Stimulated activated naive CD8-positive, alpha-beta T cell treated with anti-CD3 and anti-CD28 coated beads, Interleukin-15, amount 100 ng/mL, for 72 hours (primary cell): ENCODE results near the gene CRP.
"Not testable (repeated sequence)": the region's sequence is repeated elsewhere in the genome, so short reads cannot be mapped to it uniquely, and the experiment has no call there.

ENCODE experiments used
- ATAC-seq: fragments of 150-1000 bp; cut with Tn5 transposase; 2 replicates; pipeline ENCODE4 v1.10.0; 2021; ENCODE audit warnings: mild to moderate bottlenecking, moderate library complexity
- DNase-seq, 2 donors: peaks; one replicate each; pipeline ENCODE4 v3.0.0; 2021 to 2022
- H3K27ac Mint-ChIP-seq, 2 donors: one replicate each; pipeline ENCODE4 v1.8.0; 2022; ENCODE audit warnings: mild to moderate bottlenecking in 2 of 2, mixed read lengths in 2 of 2, moderate library complexity in 2 of 2
- H3K27me3 Mint-ChIP-seq: one replicate; pipeline ENCODE4 v1.8.0; 2022; ENCODE audit warnings: mixed read lengths
- H3K4me1 Mint-ChIP-seq: one replicate; pipeline ENCODE4 v1.8.0; 2022; ENCODE audit warnings: mild to moderate bottlenecking, mixed read lengths
- H3K4me3 Mint-ChIP-seq, 2 donors: one replicate each; pipeline ENCODE4 v1.8.0; 2022; ENCODE audit warnings: mild to moderate bottlenecking in 2 of 2, mixed read lengths in 2 of 2, moderate library complexity in 1 of 2
- H3K9me3 Mint-ChIP-seq, 2 donors: one replicate each; pipeline ENCODE4 v1.8.0; 2022; ENCODE audit warnings: mixed read lengths in 2 of 2

Gene CRP

GRCh38 chr1:159712080-159712479, 2.3 kb downstream of the CRP start:
- peak overlapping the region in 1 of 2 donors; percentile 84 for H3K27ac Mint-ChIP-seq

DNA sequence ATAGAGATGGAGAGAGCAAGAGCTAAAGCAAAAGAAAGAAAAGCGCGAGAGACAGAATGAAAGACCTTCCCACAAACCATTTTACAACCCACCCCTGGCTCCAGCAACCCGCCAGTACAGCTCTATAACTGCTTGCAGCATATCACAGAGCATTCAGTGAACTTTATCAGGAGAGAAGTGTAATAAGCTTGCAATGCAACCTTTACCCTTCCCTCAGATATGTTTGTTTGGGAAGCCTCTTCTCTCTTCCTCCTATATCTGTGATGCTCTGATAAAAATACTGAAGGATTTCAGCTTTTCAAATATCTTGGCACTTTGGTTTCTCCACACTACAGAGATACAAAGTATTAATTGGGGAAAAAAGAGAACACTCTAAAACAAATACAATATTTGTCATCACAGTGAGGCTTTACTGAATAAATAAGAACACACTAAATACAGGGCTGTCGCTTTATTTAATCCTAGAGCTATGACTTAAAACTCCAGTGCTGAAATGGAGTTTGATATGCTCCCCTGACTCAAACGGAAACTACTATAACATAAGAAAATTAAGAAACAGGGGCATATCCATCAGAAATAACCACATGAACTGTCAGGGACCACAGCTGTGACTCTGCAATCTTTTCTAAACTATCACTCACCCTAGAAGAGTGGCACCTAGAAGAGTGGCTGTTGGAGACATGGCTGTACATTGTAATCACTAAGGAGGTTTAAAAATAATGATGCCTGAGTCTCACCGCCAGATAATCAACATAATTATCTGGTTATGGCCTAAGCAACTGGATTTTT, 6.7 kb downstream of the CRP start:
- Mint-ChIP-seq H3K4me3 (no peak overlapping the region), H3K27me3 (no peaks in the 10 kb centered on the region), H3K9me3 (no peaks in the 10 kb centered on the region), H3K27ac (no peak overlapping the region), H3K4me1 (no peaks in the 10 kb centered on the region)
- no peak for DNase-seq
- ATAC-seq, result no peak

More at GRCh38 chr1:159712080-159712479, 2.3 kb downstream of the CRP start:
- ATAC-seq (no peak), DNase-seq (no peak)
- Mint-ChIP-seq H3K27me3 (peaks cover 3% of the 10 kb centered on the region), H3K4me1 (no peaks in the 10 kb centered on the region), H3K4me3 (no peak overlapping the region), H3K9me3 (peaks cover 0 to 2% of the 10 kb centered on the region in 2 donors)

DNA sequence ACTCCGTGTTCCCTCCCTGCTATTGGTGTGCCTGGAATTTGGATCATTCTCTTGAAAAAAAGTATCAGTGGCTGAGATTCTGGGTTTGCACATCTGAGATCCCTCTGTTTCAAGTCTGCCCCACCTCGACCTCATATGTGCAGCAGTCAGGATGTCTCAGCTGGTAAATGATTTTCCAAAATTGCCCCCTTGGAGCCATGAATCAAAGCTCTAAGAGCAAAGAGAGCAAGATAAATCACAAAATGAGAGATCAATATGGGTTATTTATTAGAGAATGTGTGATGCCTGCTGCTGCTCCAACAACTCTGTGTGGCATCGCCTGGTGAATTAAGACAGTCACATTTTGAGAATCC, 8.5 kb downstream of the CRP start:
- no peaks in the 10 kb centered on the region for H3K9me3 Mint-ChIP-seq
- H3K27me3 Mint-ChIP-seq, result no peaks in the 10 kb centered on the region
- no peak for DNase-seq
- H3K4me1 Mint-ChIP-seq, result no peaks in the 10 kb centered on the region
- no peak overlapping the region for H3K4me3 Mint-ChIP-seq
- ATAC-seq, result no peak
- no peak overlapping the region for H3K27ac Mint-ChIP-seq

GRCh38 chr1:159705251-159705903, 9.0 kb downstream of the CRP start:
- H3K27ac Mint-ChIP-seq, result no peak overlapping the region
- ATAC-seq (no peak), DNase-seq (no peak)
- no peaks in the 10 kb centered on the region for H3K9me3 Mint-ChIP-seq
- no peaks in the 10 kb centered on the region for H3K27me3 Mint-ChIP-seq
- H3K4me3 Mint-ChIP-seq, result no peak overlapping the region
- no peaks in the 10 kb centered on the region for H3K4me1 Mint-ChIP-seq

GRCh38 chr1:159704481-159704880, 9.9 kb downstream of the CRP start:
- Mint-ChIP-seq H3K27ac (no peak overlapping the region), H3K4me1 (no peaks in the 10 kb centered on the region), H3K9me3 (no peaks in the 10 kb centered on the region), H3K4me3 (no peak overlapping the region), H3K27me3 (no peaks in the 10 kb centered on the region)
- DNase-seq (no peak), ATAC-seq (no peak)

DNA sequence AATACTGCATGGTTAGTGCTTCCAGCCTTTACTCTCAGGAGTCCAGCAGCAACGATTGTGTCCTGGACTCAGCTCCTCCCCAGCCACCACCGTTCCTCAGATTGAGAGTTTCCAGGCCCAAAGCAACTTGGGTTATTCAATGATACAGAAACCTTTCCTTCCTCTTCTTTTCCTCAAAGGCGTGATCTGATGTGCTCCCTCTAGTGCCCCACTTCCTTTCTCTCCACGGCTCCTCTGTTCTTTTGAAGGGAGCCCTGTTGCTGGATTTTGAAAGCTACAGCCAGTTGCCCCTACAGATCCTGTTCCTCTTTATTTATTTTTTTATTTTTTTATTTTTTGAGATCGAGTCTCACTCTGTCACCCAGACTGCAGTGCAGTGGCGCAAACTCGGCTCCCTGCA, 14.1 kb downstream of the CRP start:
- DNase-seq, result no peak
- no peaks in the 10 kb centered on the region for H3K9me3 Mint-ChIP-seq
- H3K27me3 Mint-ChIP-seq, result peaks cover 7% of the 10 kb centered on the region
- no peak overlapping the region for H3K4me3 Mint-ChIP-seq
- no peak for ATAC-seq
- H3K27ac Mint-ChIP-seq, result no peak overlapping the region
- no peaks in the 10 kb centered on the region for H3K4me1 Mint-ChIP-seq

- H3K27me3 Mint-ChIP-seq, result peaks cover 9% of the 10 kb centered on the region
- H3K9me3 Mint-ChIP-seq, result no peaks in the 10 kb centered on the region
- H3K4me3 Mint-ChIP-seq, result no peak overlapping the region
- no peaks in the 10 kb centered on the region for H3K4me1 Mint-ChIP-seq
- no peak for DNase-seq
- H3K27ac Mint-ChIP-seq, result no peak overlapping the region
- ATAC-seq, result no peak
These were observed 14.7 kb downstream of the CRP start for GRCh38 chr1:159699653-159700052.

- no peak overlapping the region for H3K4me3 Mint-ChIP-seq
- DNase-seq, result no peak
- no peak overlapping the region for H3K27ac Mint-ChIP-seq
- no peaks in the 10 kb centered on the region for H3K9me3 Mint-ChIP-seq
- H3K4me1 Mint-ChIP-seq, result no peaks in the 10 kb centered on the region
- ATAC-seq, result no peak
- H3K27me3 Mint-ChIP-seq, result peaks cover 9% of the 10 kb centered on the region
These were observed 15.1 kb downstream of the CRP start for GRCh38 chr1:159699246-159699645.

DNA sequence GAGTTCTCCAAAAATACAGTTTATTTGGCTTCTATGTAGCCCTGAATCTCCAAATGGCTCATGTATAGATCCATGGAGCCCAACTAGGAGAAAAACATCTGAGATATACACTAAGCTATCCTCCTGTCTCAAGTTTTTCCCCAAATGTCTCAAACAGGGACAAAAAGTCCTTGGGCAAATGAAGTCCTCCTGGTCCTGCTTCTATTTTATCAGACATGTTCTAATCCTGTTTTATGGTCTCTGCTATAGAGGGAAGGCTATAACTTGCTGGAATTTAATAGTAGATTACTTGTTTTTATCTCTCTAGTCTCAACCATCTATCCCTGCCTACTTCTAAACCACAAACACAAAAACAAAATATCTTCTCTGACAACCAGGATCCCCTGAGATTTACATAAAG, 26.9 kb downstream of the CRP start:
- Mint-ChIP-seq H3K9me3 (no peaks in the 10 kb centered on the region), H3K4me1 (no peaks in the 10 kb centered on the region), H3K4me3 (no peak overlapping the region), H3K27me3 (peaks cover 42% of the 10 kb centered on the region), H3K27ac (no peak overlapping the region)
- DNase-seq (no peak), ATAC-seq (no peak)

DNA sequence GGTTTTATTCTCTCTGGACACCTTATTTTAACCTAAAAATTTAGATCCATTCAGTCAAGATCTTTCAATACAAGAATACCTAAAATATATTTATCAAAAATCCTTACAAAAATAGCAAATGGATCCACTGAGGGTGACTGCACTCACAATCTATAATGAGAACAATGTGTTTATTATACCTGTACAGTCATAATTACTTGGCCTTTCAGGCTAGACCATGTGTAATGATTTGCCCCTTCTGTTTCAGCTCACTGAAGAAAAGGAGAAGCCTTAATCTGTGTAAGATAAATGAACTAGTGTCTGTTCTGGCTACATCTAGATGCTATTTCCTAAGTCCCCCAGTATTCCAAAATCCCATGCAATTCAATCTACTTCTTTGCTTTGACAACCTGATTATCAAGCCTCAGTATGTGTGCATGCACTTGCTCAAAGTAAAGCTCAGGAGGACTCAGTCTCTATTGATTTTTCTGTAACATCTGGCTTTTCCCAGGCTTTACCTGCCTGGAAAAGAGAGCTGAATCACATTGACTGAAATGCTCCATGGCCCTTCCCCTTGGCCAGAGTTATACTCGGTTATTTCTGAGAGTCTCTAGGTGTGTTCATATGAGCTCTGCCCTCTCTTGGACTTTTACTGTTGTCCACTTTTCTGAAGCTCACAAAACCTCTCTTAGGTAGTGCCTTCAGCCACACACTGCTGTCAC, 27.6 kb downstream of the CRP start:
- Mint-ChIP-seq H3K4me1 (no peaks in the 10 kb centered on the region), H3K27me3 (peaks cover 35% of the 10 kb centered on the region), H3K27ac (no peak overlapping the region), H3K9me3 (no peaks in the 10 kb centered on the region), H3K4me3 (no peak overlapping the region)
- ATAC-seq (no peak), DNase-seq (no peak)

DNA sequence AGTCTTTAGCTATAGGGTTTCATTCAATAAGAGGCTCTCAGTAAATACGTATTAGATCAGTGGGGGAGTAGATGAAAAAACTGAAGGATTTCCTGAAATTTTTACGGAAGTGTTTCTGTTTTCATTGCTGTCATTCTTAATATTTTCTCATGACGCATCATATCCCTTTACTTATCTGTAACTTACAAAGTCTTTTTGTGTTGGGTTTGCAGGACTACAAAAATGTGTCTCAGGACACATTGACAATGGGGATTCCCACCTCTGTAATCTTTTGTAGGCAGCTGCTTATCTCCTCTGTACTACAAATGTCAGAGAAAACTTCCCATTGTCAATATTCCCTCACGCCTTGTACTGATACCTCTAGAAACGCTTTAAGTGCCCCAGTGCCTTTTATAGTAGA, 35.5 kb downstream of the CRP start:
- ATAC-seq (no peak), DNase-seq (no peak)
- no peak overlapping the region for H3K4me3 Mint-ChIP-seq
- H3K27me3 Mint-ChIP-seq, result no peaks in the 10 kb centered on the region
- H3K9me3 Mint-ChIP-seq, result no peaks in the 10 kb centered on the region
- H3K27ac Mint-ChIP-seq, result no peak overlapping the region
- no peaks in the 10 kb centered on the region for H3K4me1 Mint-ChIP-seq

DNA sequence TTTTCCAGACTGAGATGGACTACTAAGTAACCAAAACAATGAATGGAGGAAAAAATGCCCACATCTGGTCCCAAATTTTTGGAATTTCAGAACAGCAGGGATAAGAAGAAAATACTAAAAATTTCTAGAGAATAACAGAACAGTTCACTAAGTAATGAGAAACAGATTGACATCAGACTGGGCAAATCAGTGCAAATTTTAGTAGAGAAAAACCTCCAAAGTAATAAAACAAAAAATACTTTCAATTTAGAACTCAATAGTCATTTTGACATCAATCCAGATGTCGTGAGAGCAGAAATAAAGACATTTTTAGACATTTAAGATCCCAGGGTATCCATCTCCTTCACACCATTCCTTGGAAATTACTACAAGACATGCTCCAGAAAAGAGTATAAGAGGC, 39.3 kb downstream of the CRP start:
- DNase-seq (no peak), ATAC-seq (no peak)
- no peak overlapping the region for H3K4me3 Mint-ChIP-seq
- no peaks in the 10 kb centered on the region for H3K4me1 Mint-ChIP-seq
- H3K9me3 Mint-ChIP-seq, result no peaks in the 10 kb centered on the region
- no peaks in the 10 kb centered on the region for H3K27me3 Mint-ChIP-seq
- no peak overlapping the region for H3K27ac Mint-ChIP-seq

- not testable (repeated sequence) for H3K4me3 Mint-ChIP-seq, H3K4me1 Mint-ChIP-seq, H3K9me3 Mint-ChIP-seq, DNase-seq, H3K27ac Mint-ChIP-seq, ATAC-seq, H3K27me3 Mint-ChIP-seq
These were observed 42.0 kb downstream of the CRP start for GRCh38 chr1:159672390-159672789.

- ATAC-seq (no peak), DNase-seq (no peak)
- peaks cover 0 to 8% of the 10 kb centered on the region in 2 donors for H3K9me3 Mint-ChIP-seq
- H3K4me1 Mint-ChIP-seq, result no peaks in the 10 kb centered on the region
- H3K27me3 Mint-ChIP-seq, result peaks cover 16% of the 10 kb centered on the region
- H3K27ac Mint-ChIP-seq, result no peak overlapping the region
- H3K4me3 Mint-ChIP-seq, result no peak overlapping the region
These were observed 45.1 kb downstream of the CRP start for GRCh38 chr1:159669338-159669737.

GRCh38 chr1:159668739-159669138, 45.6 kb downstream of the CRP start:
- Mint-ChIP-seq H3K27me3 (peaks cover 16% of the 10 kb centered on the region), H3K27ac (peak overlapping the region in 1 of 2 donors; percentile 36), H3K4me3 (no peak overlapping the region), H3K9me3 (peaks cover 3 to 10% of the 10 kb centered on the region in 2 donors), H3K4me1 (no peaks in the 10 kb centered on the region)
- DNase-seq (no peak), ATAC-seq (no peak)

GRCh38 chr1:159664247-159664646, 50.1 kb downstream of the CRP start:
- DNase-seq (no peak), ATAC-seq (no peak)
- H3K4me3 Mint-ChIP-seq, result no peak overlapping the region
- peaks cover 4 to 17% of the 10 kb centered on the region in 2 donors for H3K9me3 Mint-ChIP-seq
- peaks cover 16% of the 10 kb centered on the region for H3K27me3 Mint-ChIP-seq
- H3K4me1 Mint-ChIP-seq, result no peaks in the 10 kb centered on the region
- no peak overlapping the region for H3K27ac Mint-ChIP-seq
